ENCODE measurements around the gene EPOP. TPM values are rescaled to one million over a fixed set of nuclear protein-coding genes. Genes with fewer than 3 reads are reported as not detected.
"Not testable (repeated sequence)": the region's sequence is repeated elsewhere in the genome, so short reads cannot be mapped to it uniquely, and the experiment has no call there.

EPOP gene
- total RNA-seq, 1 experiment from 2014 or later = 37.9 TPM

DNA sequence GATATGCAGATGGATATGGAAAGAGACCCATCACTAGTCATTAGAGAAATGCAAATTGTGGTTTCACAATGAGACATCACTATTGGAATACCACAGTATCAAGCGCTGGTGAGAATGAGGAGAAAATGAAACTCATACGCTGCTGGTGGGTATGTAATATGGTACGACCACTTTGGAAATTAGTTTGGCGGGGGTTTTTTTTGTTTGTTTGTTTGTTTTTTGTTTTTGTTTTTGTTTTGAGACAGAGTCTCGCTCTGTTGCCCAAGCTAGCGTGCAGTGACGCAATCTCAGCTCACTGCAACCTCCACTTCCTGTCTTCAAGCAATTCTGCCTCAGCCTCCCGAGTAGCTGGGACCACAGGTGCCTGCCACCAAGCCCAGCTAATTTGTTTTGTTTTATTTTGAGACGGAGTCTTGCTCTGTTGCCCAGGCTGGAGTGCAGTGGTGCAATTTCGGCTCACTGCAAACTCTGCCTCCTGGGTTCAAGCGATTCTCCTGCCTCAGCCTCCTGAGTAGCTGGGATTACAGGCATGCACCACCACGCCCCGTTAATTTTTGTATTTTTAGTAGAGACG is 49.9 kb downstream of the EPOP start:
- H3K27me3 ChIP-seq (ENCODE audit: insufficient read depth, low read length); H3K36me3 ChIP-seq (ENCODE audit: control insufficient read depth in 1 of 2, insufficient read depth in 2 of 2, low read length in 2 of 2); H3K9me2 ChIP-seq (ENCODE audit: insufficient read depth); ATAC-seq; H3K9ac ChIP-seq (ENCODE audit: low read length); H4K20me1 ChIP-seq (ENCODE audit: insufficient read depth); H3K4me2 ChIP-seq (ENCODE audit: low read length); H2AFZ ChIP-seq (ENCODE audit: low read depth, low read length, poor library complexity, severe bottlenecking); H3K27ac ChIP-seq (ENCODE audit: low read depth, low read length); DNase-seq (ENCODE audit: low read depth, low spot score); POLR2A ChIA-PET; H3K79me2 ChIP-seq (ENCODE audit: insufficient read depth, low read length); BruUV-seq (replicated peaks); H3K9me3 ChIP-seq (ENCODE audit: control insufficient read depth in 1 of 2, insufficient read depth in 1 of 2, low read depth in 1 of 2, low read length in 2 of 2); intact Hi-C loops (cut with micrococcal nuclease); H3K4me1 ChIP-seq (ENCODE audit: control insufficient read depth in 1 of 2, insufficient read depth in 2 of 2, low read length in 2 of 2); H3K4me3 ChIP-seq (replicated peaks in 1 of 2; ENCODE audit: low read depth in 1 of 2, low read length in 2 of 2): not testable (repeated sequence)
- ChIA-PET RAD21 (ENCODE audit: low non-redundant PET in 1 of 2, low total read pairs in 2 of 2, uncharacterized antibody in 2 of 2, unreplicated experiment in 2 of 2) (interaction anchor here in 1 of 2 experiments (0.9 kb wide), 1 partner anchor 42 kb away, joined by 3 read pairs; no protein-coding TSS in a partner anchor), CTCF (interaction anchor here (1.5 kb wide), 1 partner anchor 38 kb away, joined by 3 read pairs; no protein-coding TSS in a partner anchor)

Small RNAs within 50 kb of the gene (microRNA-seq; reads per million reads assigned to microRNA genes)
- 2.8 reads per million for gene MIR4726 (ENCODE audit: borderline number of aligned reads)
- not detected for gene MIR4734 (ENCODE audit: borderline number of aligned reads)

Other genes starting within 250 kb of the EPOP start
- 41.0 TPM for gene ARHGAP23, start 246.5 kb downstream of the EPOP start, total RNA-seq (2021; ENCODE audit: unreplicated experiment)
- 10.5 TPM for gene SRCIN1, start 69.0 kb downstream of the EPOP start, total RNA-seq (2021; ENCODE audit: unreplicated experiment)
- gene MLLT6, start 30.3 kb upstream of the EPOP start, total RNA-seq (2021; ENCODE audit: unreplicated experiment) = 110 TPM
- gene CISD3, start 55.4 kb upstream of the EPOP start, total RNA-seq (2021; ENCODE audit: unreplicated experiment) = 50.2 TPM
- 64.6 TPM for gene PCGF2, start 73.4 kb upstream of the EPOP start, total RNA-seq (2021; ENCODE audit: unreplicated experiment)
- gene PSMB3, start 77.8 kb upstream of the EPOP start, total RNA-seq (2021; ENCODE audit: unreplicated experiment) = 346 TPM
- gene PIP4K2B, start 124.6 kb upstream of the EPOP start, total RNA-seq (2021; ENCODE audit: unreplicated experiment) = 40.3 TPM
- gene CWC25, start 150.4 kb upstream of the EPOP start, total RNA-seq (2021; ENCODE audit: unreplicated experiment) = 23.9 TPM
- gene RPL23, start 178.8 kb upstream of the EPOP start, total RNA-seq (2021; ENCODE audit: unreplicated experiment) = 1,631 TPM
- gene LASP1, start 195.1 kb upstream of the EPOP start, total RNA-seq (2021; ENCODE audit: unreplicated experiment) = 149 TPM